Stimulated activated CD4-positive, alpha-beta T cell treated with anti-CD3 and anti-CD28 coated beads, Interleukin-1b, Interleukin-23, amount 100 ng/mL, for 1 hour (primary cell): ENCODE results near the gene LRRC74A.
A peak's percentile ranks its signal among the peaks of the same experiment; 100 is the strongest.
"Not testable (repeated sequence)": the region's sequence is repeated elsewhere in the genome, so short reads cannot be mapped to it uniquely, and the experiment has no call there.

Experiments
- DNase-seq, 2 donors: peaks; one replicate each; pipeline ENCODE4 v3.0.0-alpha.2; 2020; ENCODE audit warnings: low read depth in 2 of 2

Gene LRRC74A

GRCh38 chr14:76884853-76885276, 58.7 kb downstream of the LRRC74A start:
- no peak for DNase-seq

DNA sequence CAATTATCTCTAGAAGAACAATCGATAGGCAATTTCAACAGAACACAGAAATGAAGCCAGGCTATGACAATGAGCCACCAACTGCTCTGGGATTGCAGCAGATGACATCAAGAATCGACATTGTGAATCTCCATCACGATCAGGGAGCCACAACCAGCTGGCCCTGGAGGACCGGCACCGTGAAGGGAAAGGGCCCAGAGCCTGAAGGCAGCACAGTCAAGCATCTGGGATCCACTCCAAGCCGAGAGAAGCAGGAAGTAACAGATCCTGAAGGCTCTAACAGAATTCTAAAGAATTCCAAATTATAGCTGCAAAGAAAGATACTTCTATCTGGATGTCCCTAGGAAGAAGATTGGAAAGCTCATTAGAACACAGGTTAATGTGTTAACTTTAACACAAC, 61.0 kb downstream of the LRRC74A start:
- no peak for DNase-seq

- DNase-seq, result no peak
These were observed 65.2 kb downstream of the LRRC74A start for GRCh38 chr14:76891391-76891790.

DNA sequence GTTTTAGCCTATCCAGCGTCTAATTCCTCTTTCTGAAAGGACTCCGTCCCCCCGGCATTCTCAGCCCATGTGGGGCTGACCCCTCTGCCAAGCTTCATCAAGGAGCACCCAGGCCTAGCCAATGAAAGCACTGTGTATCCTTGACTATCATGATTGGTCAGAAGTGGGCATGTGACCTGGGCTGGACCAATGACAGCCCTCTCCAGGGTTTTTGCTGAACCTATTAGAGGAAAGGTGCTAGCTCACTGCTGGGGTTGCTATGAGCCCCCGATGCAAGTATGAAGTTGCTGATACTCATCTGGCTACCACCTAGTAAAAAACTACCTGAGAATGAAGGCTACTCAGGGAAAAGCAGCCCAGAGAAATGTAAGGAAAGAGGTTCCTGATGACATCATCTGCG, 68.1 kb downstream of the LRRC74A start:
- no peak for DNase-seq

GRCh38 chr14:76898006-76898405, 71.8 kb downstream of the LRRC74A start:
- not testable (repeated sequence) for DNase-seq

GRCh38 chr14:76900682-76901081, 74.5 kb downstream of the LRRC74A start:
- no peak for DNase-seq

DNA sequence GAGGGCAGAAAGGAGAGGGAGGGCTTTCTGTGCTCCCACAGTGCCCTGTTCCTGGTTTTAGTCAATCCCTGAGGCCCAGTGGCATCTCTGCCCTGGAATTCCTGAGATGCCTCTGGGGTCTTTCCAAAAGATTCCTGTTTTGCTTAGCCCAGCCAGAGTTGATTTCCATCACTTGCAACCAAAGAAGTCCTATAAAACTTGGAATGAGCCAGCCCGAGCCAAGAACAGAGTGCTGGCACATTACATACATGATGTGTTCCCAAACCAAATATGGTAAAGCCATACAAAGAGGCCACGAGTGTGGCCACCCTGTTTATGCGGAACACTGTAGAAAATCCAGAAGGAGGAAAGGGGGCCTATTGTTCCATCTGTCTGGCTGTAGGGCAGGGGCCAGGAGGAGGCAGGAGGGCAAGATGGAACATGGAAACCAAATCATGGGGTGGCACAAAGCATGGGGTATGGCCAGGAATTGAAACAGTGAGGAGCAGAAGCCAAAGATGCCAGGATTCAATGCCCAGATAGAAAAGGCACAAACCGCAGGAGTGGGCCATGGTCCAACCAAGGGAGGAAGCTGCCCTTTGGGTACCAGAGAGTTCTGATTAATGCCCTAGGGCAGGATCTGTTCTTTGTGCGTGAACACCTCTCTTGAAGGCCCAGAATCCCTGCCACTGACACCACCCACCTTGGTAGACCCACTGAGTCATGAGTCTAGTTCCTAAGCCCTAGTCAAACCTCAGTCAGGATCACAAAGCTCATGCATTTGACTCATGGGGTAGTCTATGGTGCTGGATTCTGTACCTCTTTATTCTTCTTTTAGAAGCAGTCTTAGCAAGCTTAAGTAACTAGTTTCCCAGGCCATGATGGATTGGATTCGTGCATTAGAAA, 75.2 kb downstream of the LRRC74A start:
- no peak for DNase-seq

DNA sequence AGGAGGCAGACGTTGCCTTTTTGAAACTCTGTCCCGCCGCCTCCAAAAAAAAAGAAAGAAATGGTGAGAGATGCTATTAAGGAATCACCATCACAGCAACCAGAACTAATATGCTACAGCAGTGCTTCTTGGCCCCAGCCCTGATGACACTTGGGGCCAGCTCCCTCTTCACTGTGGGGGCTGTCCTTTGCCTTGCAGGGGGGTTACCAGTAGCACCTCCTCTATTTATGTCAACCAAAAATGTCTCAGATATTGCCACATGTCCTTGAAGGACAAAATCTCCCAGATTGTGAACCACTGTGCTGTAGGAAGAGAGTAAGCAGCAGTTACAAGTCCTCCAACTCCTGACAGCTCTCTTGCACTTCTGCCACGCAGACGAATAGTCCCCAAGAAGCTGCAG, 76.4 kb downstream of the LRRC74A start:
- DNase-seq, result no peak

GRCh38 chr14:76904100-76904739, 78.0 kb downstream of the LRRC74A start:
- DNase-seq, result no peak

- DNase-seq, result peak; percentile 46 to 59
These were observed 78.7 kb downstream of the LRRC74A start for GRCh38 chr14:76904740-76905569.

DNA sequence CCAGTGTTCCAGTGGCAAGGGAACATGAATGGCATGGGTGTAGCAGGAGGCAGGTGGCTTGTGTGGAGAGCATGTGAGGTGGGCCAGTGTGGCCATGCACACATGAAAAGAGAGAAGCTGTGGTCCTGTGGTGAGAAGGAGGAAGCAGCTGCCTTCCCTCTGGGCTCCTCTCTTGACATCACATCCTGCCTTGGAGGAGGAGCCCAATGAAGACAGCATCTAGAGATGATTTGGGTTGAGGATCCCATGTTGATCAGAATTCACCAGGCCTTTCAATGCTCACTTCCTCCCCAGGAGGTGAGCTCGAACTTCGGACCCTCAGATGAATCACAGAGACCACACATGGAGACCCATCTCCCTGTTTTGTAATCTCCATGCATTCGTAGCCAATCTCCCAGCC, 82.6 kb downstream of the LRRC74A start:
- no peak for DNase-seq

DNA sequence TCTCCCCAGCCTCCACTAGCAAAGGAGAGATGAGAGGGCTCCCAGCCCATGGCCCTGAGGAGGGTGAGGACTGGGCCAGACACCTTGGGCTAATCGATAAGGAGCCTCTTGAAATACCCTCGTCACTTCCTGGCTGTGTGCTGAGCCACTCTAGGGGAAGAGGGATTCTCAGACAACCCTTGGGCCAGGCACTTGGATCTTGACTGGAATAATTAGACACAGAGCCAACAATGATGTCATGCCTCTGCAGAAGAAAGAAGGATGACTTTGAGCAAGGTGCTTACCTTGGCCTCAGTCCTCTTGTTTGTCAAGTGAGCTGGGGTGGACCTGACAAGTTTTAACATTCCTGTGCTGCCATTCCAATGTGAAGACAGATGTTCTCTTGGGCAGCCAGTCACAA, 83.1 kb downstream of the LRRC74A start:
- no peak for DNase-seq

DNA sequence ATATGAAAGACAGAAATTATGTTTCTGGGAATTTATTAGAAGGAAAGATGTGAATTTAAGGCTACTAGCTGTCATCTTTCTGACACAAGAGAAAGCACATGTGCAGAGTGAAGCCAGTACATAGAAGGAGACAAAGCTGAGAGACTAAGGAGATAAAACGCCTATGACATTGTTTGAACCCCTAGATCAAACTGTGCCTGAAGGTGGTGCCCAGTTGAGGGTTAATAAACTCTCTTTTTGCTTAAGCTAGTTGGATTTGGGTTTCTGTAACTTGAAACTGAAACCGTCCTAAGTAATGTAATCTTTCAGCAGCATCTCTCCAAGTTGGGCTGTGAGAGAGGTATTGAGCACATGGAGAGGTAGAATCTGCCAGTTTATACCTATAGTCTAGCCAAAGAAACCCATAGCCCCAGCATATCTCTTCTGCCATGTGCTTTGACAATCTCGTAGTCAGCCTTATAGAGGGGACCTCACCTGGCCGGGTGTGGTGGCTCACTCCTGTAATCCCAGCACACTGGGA, 84.2 kb downstream of the LRRC74A start:
- DNase-seq, result no peak

DNA sequence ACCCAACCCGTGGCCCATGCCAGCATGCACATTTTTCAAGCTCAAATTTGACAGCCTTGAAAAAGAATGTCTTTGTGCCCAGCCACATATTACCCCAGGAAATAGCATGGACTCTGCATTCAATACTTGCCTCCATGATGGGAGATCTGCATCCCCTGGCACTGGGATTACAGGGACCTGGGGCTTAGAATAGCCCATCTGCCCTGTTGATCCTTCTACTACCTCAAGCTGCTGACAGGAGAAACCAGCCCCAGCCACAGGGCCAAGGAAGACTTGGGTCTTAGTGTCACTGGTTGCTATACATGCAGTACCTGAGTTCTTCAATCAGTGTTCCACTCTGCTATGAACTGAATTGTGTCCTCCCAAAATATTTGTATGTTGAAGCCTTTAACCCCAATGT, 85.3 kb downstream of the LRRC74A start:
- no peak for DNase-seq

GRCh38 chr14:76914533-76915081, 88.4 kb downstream of the LRRC74A start:
- not testable (repeated sequence) for DNase-seq

DNA sequence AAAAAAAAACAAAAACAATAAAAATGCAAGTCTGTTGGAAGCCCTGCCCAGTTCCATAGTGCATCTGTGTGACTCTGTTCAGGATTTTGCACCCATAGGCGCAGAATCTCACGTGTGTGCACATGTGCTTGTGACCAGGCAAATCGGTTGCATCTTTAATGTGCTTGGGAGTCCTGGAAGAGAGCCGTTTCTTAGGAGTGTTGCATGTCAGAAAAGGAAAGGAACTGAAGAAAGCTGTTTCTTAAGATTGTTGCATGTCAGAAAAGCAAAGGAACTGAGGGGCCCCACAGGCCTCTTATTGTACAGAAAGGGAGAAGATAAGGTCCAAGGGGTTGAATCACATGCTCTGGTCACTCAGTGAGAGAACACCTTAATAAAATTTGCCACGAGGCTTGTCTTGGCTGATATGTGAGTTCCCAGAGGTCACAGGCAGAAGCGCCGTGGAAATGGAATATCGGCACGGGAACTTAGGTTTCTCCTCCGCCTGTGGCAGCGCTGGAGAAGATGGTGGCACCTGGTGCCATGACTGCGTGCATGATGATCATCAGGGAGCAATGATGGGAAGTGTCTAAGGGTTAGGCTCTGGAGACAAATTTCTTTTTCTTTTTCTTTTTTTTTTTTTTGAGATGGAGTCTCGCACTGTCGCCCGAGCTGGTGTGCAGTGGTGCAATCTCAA, 90.0 kb downstream of the LRRC74A start:
- DNase-seq, result no peak

- no peak for DNase-seq
These were observed 91.0 kb downstream of the LRRC74A start for GRCh38 chr14:76917158-76917596.

DNA sequence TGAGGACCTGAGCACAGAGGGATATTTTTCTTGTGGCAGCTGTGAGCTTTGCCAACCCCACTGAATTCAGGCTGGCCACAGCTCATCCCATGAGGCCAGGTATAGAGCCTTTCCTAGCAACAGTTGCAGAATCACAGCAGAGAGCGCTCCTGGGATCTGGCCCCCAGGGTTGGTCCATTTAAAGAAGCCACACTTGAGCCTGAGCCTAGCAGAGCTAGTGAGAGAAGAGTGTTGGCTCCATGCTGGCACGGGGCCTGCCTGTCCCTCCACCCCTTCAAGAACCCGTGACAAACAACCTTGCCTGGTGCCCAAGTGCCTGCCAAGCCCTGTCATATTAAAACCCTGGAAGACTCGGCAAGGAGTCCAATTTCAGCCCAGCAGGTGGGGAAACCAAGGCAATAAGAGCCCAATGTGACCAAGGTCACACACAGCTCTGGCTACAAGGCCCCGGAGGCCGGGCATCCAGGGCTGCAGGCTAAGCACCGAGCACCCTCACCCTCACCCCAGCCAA, 91.6 kb downstream of the LRRC74A start:
- no peak for DNase-seq

DNA sequence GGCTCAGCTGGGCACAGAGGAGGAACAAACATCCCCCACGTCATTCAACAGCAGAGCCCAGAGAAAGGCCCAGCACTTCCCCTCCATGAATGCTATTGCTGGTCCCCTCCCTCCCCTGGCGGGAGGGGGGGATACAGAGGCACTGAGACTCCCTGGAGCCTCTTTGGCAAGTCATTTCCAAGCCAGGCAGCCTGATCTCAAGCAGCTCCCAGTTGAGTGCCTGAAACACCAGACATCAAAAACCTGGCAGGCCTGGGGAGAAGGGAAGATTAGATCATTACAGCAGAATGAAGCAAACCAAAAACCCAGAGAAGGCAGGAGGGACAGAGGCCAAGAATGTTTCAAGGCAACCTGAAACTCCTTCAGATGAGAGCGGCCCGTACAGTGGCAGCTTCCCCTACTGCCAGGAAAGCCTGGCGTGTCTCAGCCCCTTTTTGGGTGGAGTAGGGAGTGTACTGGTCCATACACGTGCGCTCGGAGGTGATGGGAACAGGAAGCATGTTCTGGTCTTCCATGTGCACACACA, 92.1 kb downstream of the LRRC74A start:
- DNase-seq, result no peak

DNA sequence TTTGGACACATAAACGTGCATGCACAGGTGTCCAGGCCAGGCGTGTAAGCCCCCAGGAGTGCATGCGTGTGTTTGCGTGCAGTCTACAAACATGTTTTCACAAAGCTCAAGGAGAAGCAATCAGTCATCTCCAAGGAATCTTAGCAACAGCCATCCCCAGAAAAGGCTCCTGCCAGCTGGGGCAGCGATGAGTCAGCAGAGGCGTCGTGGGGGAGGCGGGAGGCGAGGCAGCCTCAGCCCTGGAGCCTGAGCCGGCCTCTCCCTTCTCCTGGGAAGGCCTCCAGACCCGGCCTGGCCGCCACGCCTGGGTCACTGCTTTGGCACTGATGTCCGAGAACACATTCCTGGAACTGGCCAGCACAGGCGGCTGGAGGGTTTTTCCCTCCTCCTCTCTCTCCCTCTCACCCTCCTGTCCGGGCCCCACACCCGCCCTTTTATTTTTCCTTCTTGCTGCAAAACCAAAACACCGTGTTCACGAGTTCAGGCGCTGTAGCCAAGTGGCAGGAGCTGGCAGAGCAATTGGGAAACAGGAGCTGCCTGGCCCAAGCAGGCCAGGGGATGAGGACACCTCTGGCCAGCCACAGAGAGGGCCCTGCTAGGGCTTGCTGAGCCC, 92.7 kb downstream of the LRRC74A start:
- no peak for DNase-seq
